Measurements from ENCODE around the gene PPFIA1.

- TF ChIP-seq POLR2A (IDR thresholded peaks at IDR 0.05; ENCODE audit: low read depth, low read length): no peak
- TF ChIP-seq, protein P1, sequence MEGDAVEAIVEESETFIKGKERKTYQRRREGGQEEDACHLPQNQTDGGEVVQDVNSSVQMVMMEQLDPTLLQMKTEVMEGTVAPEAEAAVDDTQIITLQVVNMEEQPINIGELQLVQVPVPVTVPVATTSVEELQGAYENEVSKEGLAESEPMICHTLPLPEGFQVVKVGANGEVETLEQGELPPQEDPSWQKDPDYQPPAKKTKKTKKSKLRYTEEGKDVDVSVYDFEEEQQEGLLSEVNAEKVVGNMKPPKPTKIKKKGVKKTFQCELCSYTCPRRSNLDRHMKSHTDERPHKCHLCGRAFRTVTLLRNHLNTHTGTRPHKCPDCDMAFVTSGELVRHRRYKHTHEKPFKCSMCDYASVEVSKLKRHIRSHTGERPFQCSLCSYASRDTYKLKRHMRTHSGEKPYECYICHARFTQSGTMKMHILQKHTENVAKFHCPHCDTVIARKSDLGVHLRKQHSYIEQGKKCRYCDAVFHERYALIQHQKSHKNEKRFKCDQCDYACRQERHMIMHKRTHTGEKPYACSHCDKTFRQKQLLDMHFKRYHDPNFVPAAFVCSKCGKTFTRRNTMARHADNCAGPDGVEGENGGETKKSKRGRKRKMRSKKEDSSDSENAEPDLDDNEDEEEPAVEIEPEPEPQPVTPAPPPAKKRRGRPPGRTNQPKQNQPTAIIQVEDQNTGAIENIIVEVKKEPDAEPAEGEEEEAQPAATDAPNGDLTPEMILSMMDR (IDR thresholded peaks at IDR 0.05 in 2 of 3, conservative IDR thresholded peaks at IDR 0.05 in 1 of 3; ENCODE audit: control insufficient read depth in 2 of 3, extremely low read depth in 1 of 3, insufficient read depth in 1 of 3, low read depth in 3 of 3, low read length in 3 of 3): no peak
Measured at GRCh38 chr11:70341881-70342429, 71.5 kb downstream of the PPFIA1 start.

Data from GM12878 (cell line).